Activated T-helper 1 cell treated with anti-CD3 and anti-CD28 coated beads, Interleukin-2, amount 50 U/mL, for 16 hours (primary cell): ENCODE measurements around the gene GNB3.

ENCODE experiments used
- DNase-seq, 2 donors: peaks; one replicate each; pipeline ENCODE4 v3.0.0-alpha.2; 2020; ENCODE audit warnings: low read depth in 1 of 2, low spot score in 1 of 2

The GNB3 gene

GRCh38 chr12:6836851-6837250, 3.9 kb upstream of the GNB3 start:
- no peak for DNase-seq

- DNase-seq, result no peak
These were observed 3.2 kb upstream of the GNB3 start for GRCh38 chr12:6837370-6838060.

DNA sequence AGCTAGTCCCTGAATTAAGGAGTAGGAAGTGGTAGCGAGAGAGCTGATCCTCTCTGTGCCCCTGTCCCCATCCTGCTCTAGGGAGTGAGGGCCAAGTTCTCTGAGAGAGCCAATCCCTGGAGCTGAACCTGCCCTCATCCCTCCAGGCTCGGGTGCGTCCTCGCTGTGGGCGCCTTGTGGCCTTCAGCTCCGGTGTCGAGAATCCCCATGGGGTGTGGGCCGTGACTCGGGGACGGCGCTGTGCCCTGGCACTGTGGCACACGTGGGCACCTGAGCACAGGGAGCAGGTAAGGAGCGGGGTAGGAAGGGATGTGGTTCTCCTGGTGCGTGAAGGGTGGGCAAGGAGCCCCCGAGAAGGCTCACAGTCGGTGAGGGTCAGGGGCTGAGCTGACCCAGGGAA, 1.9 kb upstream of the GNB3 start:
- no peak for DNase-seq

DNA sequence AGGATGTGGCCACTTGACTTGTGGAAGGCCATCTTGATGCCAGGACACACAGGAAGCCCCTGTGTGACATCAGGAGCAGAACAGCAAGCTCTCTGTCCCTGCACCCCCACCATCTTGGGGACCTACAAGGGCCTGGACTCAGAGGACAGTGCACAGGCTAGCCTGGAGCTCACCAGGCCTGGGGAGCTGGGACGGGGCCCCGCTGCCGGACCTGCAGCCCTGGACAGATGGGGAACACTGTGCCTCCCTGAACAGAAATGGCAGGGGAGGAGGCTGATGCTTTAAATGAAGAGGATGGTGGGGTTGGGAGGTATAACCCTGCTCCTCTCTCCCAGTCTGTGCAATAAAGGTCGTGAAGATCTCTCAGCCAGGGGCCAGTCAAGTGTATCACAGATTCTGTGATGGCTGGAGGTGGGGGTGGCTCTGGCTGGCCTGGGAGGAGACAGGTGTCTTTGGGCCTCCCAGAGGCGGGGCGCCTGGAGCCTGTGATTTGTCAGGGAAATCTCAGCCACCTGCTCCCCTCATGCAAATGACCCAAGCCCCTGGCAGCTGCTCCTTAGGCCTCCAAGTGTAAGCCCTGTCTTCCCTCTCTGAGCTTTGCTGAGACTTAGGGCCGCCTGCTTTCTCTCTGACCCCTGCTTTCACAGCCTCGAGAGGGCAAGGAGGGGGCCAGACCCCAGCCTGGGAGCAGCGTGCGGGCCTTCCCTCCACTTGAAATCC, 1.1 kb upstream of the GNB3 start:
- DNase-seq, result no peak

GRCh38 chr12:6840330-6840729, 395 bp upstream of the GNB3 start:
- no peak for DNase-seq

DNA sequence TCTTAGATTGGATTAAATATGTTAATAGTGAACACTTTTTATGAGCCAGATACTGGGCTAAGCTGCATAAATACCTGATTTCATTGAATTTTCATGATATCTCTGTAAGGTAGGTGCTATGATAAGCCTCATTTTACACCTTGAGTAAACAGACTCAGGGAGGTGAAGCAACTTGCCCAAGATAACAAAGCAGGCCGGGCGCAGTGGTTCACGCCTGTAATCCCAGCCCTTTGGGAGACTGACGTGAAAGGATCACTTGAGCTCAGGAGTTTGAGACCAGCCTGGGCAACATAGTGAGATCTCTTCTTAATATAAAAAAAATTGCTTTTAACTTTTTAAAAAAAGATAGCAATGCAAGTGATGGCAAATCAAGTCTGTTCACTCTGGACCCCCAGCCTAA, 1.4 kb downstream of the GNB3 start:
- DNase-seq, result no peak

- DNase-seq, result no peak
These were observed 2.6 kb downstream of the GNB3 start for GRCh38 chr12:6843118-6843902.

GRCh38 chr12:6845395-6845794, 4.7 kb downstream of the GNB3 start:
- DNase-seq, result no peak

GRCh38 chr12:6846316-6846869, 5.7 kb downstream of the GNB3 start:
- no peak for DNase-seq

GRCh38 chr12:6847676-6848075, 7.0 kb downstream of the GNB3 start:
- DNase-seq, result no peak

GRCh38 chr12:6849427-6849826, 8.7 kb downstream of the GNB3 start:
- DNase-seq, result no peak

- no peak for DNase-seq
These were observed 9.3 kb downstream of the GNB3 start for GRCh38 chr12:6849976-6850560.

DNA sequence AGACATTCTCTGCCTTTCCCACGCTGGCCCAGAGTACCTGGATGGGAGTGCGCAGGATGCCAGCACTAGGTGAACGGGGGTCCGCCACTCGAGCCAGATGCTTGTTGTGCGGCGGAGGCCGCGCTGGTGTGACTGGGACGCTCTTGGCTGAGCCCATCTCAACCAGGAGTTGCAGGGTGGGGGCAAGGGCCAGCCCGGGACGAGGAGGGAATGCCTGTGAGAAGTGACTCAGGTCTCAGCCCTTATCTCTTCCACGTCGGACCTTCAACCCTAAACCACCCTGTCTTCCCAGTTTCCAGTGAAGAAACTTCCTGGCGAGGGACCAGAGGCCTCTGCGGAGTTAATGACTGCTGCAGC, 10.0 kb downstream of the GNB3 start:
- DNase-seq, result no peak

DNA sequence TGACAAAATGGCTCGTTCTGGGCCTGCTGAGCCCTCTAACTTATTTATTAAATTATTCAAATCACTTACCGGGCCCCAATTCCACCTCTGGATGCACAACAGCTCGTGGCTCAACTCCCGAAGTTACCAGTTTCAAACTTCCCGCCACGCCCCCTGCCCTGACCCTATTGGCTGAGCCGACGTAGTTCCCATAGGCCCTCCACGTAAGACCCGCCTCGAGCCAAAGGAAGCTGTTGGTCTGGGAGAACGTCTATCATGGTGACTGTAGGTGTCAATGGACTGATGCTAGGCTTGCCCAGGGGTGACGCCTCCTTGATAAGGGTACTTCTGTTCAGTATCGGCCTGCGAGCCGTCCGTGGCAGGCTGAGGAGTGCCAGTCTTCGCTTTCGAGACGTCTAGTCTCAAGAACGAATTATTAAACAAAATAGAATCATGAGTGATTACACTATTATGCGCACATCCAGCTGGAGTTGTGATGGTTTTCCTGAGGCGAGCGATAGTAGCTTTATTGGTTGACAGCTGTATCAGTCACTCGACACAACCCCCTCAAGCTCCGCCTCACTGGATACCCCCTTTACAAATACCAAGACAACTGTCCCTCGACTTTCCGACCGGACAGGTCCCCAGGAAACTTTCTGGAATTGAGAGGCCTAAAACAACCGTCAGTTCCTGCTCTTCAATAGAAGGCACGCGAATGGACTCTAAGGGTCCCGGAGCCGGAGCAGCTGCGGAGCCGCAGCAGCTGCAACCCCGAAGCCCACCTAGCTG, 10.6 kb downstream of the GNB3 start, which contains the start of gene CDCA3:
Gene CDCA3 (minus strand): TSS at position 134 of the 768 bp plus-strand sequence. CDS start 334 bp downstream, outside the sequence.
- DNase-seq, result peak; percentile 79 to 80

- peak; percentile 93 to 98 for DNase-seq
These were observed 11.4 kb downstream of the GNB3 start, which contains the start of gene USP5 for GRCh38 chr12:6851921-6852650. TSS of gene USP5 (plus strand) at chr12:6852150. CDS start at chr12:6852180, 30 bp downstream.

DNA sequence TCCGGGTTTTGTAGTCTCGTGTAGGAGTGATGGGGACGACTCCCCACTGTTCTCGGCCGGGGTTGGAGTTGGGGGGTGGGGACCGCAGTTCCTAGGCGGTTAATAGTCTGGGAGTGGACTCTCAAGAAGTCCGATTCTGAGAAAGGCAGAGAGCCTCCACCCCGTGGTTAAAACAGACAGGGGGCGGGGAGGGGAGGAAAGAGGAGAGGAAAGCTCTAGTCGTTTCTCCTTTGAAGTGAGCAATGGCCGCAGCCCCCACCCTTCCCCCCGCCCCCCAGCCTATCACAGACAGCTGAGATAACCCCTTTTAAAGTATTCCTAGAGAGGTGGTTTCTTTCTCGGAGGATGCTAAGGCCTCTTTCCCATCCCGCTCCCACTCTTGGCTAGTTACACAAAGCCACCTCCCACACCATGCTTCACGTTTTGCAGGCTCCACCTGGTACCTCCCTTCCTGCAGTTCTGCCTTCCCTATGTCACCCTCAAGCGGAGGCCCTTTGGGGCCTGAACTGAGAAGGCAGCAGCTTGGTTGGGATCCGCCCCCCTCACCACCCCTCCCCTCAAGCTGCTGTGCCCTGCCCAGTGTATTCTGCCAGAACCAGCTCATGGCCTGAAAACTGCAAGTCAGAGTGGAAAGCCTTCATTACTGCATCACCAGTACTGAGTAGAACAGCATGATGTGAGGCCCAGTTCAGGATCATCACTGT, 12.1 kb downstream of the GNB3 start:
- peak in 1 of 2 donors; percentile 52 for DNase-seq

DNA sequence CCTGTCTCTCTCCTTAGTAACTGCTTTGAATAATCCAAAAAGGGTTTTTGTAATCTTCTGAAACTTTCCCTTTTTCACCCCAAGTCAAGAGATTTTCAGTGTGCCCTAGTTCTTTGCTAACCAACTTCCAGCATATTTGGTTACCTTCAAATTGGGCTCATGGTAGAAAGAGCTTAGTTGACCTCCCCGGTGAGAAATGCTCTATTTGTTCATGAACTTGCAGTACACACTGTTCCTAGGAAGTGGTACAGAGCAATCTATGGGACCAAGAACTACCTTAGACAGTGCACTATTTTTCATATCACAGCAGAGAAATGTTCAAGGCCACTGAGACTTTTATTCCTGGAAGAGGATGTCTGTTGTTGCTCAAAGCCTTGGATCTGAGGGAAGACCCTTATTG, 12.9 kb downstream of the GNB3 start:
- DNase-seq, result no peak

DNA sequence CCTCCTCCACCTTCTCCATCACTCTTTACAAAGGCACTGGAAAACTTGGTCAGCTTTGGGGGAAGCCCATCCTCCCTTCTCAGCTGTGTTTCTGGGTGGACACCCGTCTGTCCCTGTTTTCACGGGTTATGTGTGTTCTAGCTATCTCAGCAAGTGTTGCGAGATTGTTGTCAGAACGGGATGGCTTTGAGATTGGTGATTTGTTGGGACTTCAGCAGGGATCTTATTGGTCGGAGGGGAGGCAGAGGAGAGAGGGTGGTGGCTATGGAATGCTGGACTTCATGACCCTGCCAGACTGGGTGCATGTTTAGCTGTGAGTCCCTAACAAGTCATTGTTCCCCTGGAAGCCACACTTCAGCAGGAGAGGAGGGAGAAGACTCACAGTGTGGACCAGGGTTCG, 13.3 kb downstream of the GNB3 start:
- DNase-seq, result no peak

DNA sequence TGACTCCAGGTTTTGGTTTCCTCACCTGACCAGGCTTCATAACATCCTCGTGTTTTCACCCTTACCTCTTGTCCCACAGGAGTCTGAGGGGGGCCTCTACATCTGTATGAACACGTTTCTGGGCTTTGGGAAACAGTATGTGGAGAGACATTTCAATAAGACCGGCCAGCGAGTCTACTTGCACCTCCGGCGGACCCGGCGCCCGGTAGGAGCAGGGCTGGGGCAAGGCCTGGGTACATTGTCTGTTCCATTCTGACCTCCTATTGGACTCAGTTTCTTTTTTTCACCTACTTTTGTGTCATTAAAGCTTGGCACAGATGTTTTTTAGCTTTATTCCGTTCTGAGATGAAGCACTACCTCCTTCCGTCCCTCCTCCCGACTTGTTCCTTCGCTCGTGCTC, 14.6 kb downstream of the GNB3 start:
- DNase-seq, result no peak
